GM12892 (cell line): Measurements from ENCODE around the gene SLCO3A1.

Experiments used
- POLR2A ChIP-seq: IDR thresholded peaks from 2 replicates; pipeline ENCODE4 v1.6.1; 2011; ENCODE audit warnings: low read depth, low read length, control low read depth
- POLR2AphosphoS5 ChIP-seq: IDR thresholded peaks from 2 replicates; pipeline ENCODE4 v1.6.1; 2011; ENCODE audit warnings: low read depth, low read length, control low read depth

DNA sequence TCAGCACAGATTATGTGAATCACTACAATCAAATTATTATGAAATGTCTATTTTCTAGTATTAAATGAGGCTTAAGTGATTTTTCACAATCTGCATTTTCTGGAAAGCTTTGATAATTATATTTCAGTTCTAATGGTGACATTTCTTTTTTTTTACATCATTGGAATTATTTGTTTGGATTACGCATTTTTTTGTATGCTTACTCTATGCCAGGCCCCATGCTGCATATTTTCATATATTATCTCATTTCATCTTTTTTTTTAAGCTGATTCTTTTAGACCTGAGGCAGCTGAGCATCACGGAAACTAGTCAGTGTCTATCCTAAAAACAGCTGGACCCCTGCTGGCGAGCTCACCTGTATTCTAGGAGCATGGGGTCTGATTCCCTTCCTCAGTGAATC, 31.1 kb downstream of the SLCO3A1 start:
- TF ChIP-seq POLR2A (no peak), POLR2AphosphoS5 (no peak)
